Nephron progenitor cell (in vitro differentiated cells): ENCODE data around the gene SGK1.
"Not testable (repeated sequence)": the region's sequence is repeated elsewhere in the genome, so short reads cannot be mapped to it uniquely, and the experiment has no call there.

ENCODE experiments used
- DNase-seq: peaks from one replicate; pipeline ENCODE4 v3.0.0; 2021
- H3K27ac Mint-ChIP-seq: 2 replicates; pipeline ENCODE4 v1.8.0; 2021; ENCODE audit warnings: mild to moderate bottlenecking, moderate library complexity, mixed read lengths
- H3K27me3 Mint-ChIP-seq: 2 replicates; pipeline ENCODE4 v1.8.0; 2021; ENCODE audit warnings: mild to moderate bottlenecking, low read depth, mixed read lengths; ENCODE audit not compliant: poor library complexity
- H3K36me3 Mint-ChIP-seq: 2 replicates; pipeline ENCODE4 v1.8.0; 2021; ENCODE audit warnings: low read depth, mixed read lengths
- H3K4me1 Mint-ChIP-seq: 2 replicates; pipeline ENCODE4 v1.8.0; 2021; ENCODE audit warnings: mixed read lengths
- H3K4me3 Mint-ChIP-seq: 2 replicates; pipeline ENCODE4 v1.8.0; 2021; ENCODE audit warnings: mild to moderate bottlenecking, moderate library complexity, mixed read lengths
- H3K9me3 Mint-ChIP-seq: 2 replicates; pipeline ENCODE4 v1.8.0; 2021; ENCODE audit warnings: mild to moderate bottlenecking, moderate library complexity, mixed read lengths
- TF ChIP-seq, protein P1 (sequence below): fragments of 200-600 bp; sonication (generic); IDR thresholded peaks from 2 replicates; pipeline ENCODE4 v1.5.0; 2021; ENCODE audit warnings: antibody characterized with exemption

SGK1 gene

DNA sequence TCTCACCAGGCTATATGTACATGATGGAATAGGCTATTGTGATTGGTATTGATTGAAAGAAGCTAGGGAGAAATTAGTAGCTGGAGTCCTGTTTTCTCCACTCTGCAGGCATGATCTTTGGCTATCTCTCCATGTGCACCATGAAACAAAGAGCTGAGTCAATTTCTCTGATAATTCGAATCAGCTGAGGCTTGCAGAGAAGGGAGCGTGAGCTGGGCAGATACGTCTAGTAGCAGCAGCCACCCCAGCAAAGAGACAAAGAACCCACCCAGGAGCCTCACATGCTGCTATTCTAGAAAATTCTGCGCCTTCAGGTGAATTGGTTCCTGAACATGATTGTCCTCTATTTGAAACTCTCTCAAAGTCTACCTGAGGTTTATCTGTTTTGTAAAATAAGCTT is 6.9 kb upstream of the SGK1 start:
- no peak for DNase-seq

DNA sequence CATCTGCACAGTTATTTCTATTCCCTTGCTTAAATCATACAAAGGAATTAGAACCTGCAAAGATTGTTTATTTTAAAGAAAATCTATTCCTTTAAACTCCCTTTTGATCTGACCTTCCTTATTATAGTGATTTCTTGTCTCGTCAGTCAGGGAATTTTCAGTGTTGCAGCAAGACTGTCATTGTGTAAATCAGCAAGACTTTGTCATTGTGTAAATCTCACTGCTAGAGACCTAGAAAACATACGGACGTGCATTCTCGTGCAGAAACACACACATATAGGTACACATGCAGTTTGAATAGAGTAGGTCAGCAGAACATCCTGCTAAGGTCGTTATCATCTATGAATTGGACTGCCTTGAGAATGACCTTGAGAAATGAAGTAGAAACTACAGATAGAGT is 6.2 kb upstream of the SGK1 start:
- Mint-ChIP-seq H3K27ac (no peak overlapping the region), H3K27me3 (peaks cover 10% of the 10 kb centered on the region)
- DNase-seq = no peak

More for the DNA sequence above, 6.9 kb upstream of the SGK1 start:
- TF ChIP-seq, protein P1, sequence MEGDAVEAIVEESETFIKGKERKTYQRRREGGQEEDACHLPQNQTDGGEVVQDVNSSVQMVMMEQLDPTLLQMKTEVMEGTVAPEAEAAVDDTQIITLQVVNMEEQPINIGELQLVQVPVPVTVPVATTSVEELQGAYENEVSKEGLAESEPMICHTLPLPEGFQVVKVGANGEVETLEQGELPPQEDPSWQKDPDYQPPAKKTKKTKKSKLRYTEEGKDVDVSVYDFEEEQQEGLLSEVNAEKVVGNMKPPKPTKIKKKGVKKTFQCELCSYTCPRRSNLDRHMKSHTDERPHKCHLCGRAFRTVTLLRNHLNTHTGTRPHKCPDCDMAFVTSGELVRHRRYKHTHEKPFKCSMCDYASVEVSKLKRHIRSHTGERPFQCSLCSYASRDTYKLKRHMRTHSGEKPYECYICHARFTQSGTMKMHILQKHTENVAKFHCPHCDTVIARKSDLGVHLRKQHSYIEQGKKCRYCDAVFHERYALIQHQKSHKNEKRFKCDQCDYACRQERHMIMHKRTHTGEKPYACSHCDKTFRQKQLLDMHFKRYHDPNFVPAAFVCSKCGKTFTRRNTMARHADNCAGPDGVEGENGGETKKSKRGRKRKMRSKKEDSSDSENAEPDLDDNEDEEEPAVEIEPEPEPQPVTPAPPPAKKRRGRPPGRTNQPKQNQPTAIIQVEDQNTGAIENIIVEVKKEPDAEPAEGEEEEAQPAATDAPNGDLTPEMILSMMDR = no peak
- H3K9me3 Mint-ChIP-seq = peaks cover 4% of the 10 kb centered on the region
- no peak overlapping the region for H3K4me3 Mint-ChIP-seq
- peaks cover 4% of the 10 kb centered on the region for H3K36me3 Mint-ChIP-seq
- H3K27me3 Mint-ChIP-seq = peaks cover 6% of the 10 kb centered on the region
- H3K4me1 Mint-ChIP-seq = no peaks in the 10 kb centered on the region
- no peak overlapping the region for H3K27ac Mint-ChIP-seq

DNA sequence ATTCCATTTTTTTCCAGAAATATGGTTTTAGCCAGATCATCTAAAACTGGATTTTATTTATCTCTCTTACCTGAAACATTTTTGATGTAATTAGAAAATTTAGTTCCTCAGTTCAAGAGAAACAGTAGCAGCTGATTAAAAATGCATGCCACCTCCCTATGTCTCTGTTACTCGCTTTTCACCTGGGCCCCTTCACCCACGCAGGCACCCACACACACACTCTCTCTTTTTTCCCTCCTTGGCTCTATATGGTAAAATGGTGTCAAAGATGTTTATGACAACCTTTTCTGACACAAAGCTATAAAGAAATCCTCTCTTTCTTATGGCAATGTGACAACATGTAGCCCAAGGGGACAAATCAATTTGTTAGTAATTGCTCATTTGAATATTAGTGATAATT is 5.8 kb upstream of the SGK1 start:
- H3K36me3 Mint-ChIP-seq = peaks cover 4% of the 10 kb centered on the region
- no peak overlapping the region for H3K4me3 Mint-ChIP-seq
- TF ChIP-seq, protein P1 = no peak
- H3K4me1 Mint-ChIP-seq = no peaks in the 10 kb centered on the region
- H3K27me3 Mint-ChIP-seq = peaks cover 15% of the 10 kb centered on the region
- no peak overlapping the region for H3K27ac Mint-ChIP-seq
- H3K9me3 Mint-ChIP-seq = peaks cover 4% of the 10 kb centered on the region
- no peak for DNase-seq

More for the DNA sequence above, 6.2 kb upstream of the SGK1 start:
- Mint-ChIP-seq H3K4me3 (no peak overlapping the region), H3K4me1 (no peaks in the 10 kb centered on the region), H3K9me3 (peaks cover 4% of the 10 kb centered on the region), H3K36me3 (peaks cover 4% of the 10 kb centered on the region)
- TF ChIP-seq, protein P1 = no peak

DNA sequence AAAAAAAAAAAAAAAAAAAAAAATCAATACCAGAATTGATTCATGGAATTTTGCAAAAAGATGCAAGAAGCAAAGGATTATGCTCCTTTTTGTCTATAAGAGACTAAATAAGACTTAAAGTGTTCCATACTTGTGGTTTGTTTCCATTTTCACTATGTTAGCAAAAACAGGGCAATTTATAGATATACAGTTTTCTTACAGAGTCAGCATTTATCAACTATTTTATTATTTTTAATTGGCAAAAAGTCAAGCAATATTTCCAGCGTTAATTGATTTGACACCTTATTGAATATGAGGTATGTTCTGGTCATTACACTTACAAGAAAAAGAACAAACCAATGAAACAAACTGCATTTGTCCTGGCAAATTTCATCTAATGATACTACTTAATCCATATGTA is 5.4 kb upstream of the SGK1 start:
- Mint-ChIP-seq H3K9me3 (peaks cover 4% of the 10 kb centered on the region), H3K27me3 (peaks cover 19% of the 10 kb centered on the region), H3K4me1 (peaks cover 1% of the 10 kb centered on the region), H3K27ac (no peak overlapping the region), H3K36me3 (peaks cover 4% of the 10 kb centered on the region), H3K4me3 (no peak overlapping the region)
- TF ChIP-seq, protein P1 = no peak
- no peak for DNase-seq

DNA sequence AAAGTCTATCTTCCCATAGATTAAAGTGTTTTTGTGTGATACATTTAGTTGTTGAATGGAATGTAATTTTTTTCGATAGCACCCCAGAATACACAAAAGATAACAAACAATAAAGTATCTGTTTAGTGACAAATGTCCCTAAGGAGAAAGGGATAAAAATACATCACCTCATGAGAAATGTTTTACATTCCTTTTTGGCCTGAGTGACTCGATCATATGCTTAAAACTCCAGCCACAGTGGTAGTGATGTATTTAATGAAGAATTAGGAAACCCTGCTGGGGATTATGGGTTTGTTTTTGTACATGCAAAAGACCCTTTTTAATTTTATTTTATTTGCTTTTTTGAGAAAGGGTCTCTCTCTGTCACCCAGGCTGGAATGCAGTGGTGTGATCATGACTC is 4.3 kb upstream of the SGK1 start:
- peaks cover 4% of the 10 kb centered on the region for H3K36me3 Mint-ChIP-seq
- peaks cover 29% of the 10 kb centered on the region for H3K27me3 Mint-ChIP-seq
- no peak for DNase-seq
- H3K4me1 Mint-ChIP-seq = peaks cover 12% of the 10 kb centered on the region
- H3K27ac Mint-ChIP-seq = no peak overlapping the region
- TF ChIP-seq, protein P1 = no peak
- H3K4me3 Mint-ChIP-seq = no peak overlapping the region
- peaks cover 4% of the 10 kb centered on the region for H3K9me3 Mint-ChIP-seq

DNA sequence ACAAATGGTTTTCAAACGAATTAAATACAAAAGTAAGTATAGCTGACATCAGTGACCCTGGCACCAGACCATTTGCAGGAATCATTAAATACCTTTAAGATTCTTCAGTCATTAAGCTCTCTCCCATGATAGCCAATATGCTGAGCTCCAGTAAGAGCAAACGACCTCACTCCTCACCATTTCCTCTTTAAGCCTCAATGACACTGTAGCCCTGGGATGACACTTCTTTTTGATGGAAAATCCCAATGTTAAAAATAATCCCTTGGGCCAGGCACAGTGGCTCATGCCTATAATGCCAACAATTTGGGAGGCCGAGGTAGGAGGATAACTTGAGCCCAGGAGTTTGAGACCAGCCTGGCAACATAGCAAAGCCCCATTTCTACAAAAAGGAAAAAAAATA is 3.3 kb upstream of the SGK1 start:
- Mint-ChIP-seq H3K27ac (no peak overlapping the region), H3K27me3 (peaks cover 34% of the 10 kb centered on the region)

DNA sequence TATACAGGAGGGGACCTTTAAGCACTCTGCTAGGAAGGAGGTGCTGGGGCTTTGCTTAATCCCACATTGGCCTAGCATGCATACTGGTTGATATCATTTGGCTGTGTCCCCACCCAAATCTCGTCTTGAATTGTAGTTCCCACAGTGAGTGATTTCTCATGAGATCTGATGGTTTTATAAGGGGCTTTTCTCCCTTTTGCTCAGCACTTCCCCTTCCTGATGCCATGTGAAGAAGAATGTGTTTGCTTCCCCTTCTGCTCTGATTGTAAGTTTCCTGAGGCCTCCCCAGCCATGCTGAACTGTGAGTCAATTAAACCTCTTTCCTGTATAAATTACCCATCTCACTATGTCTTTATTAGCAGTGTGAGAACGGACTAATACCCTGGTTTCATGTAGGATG is 1.8 kb upstream of the SGK1 start:
- H3K9me3 Mint-ChIP-seq, H3K36me3 Mint-ChIP-seq, DNase-seq, H3K4me3 Mint-ChIP-seq, H3K27ac Mint-ChIP-seq: not testable (repeated sequence)
- Mint-ChIP-seq H3K4me1 (peaks cover 17% of the 10 kb centered on the region), H3K27me3 (peaks cover 39% of the 10 kb centered on the region)

More for the DNA sequence above, 3.3 kb upstream of the SGK1 start:
- Mint-ChIP-seq H3K4me1 (peaks cover 17% of the 10 kb centered on the region), H3K9me3 (peaks cover 2% of the 10 kb centered on the region), H3K36me3 (peaks cover 2% of the 10 kb centered on the region), H3K4me3 (no peak overlapping the region)
- TF ChIP-seq, protein P1 = no peak
- no peak for DNase-seq
